ENCODE measurements around the gene LCP2.
A peak's percentile ranks its signal among the peaks of the same experiment; 100 is the strongest.
"Not testable (repeated sequence)": the region's sequence is repeated elsewhere in the genome, so short reads cannot be mapped to it uniquely, and the experiment has no call there.

Gene LCP2

GRCh38 chr5:170245436-170245835, 52.1 kb downstream of the LCP2 start:
- DNase-seq: not testable (repeated sequence)

DNA sequence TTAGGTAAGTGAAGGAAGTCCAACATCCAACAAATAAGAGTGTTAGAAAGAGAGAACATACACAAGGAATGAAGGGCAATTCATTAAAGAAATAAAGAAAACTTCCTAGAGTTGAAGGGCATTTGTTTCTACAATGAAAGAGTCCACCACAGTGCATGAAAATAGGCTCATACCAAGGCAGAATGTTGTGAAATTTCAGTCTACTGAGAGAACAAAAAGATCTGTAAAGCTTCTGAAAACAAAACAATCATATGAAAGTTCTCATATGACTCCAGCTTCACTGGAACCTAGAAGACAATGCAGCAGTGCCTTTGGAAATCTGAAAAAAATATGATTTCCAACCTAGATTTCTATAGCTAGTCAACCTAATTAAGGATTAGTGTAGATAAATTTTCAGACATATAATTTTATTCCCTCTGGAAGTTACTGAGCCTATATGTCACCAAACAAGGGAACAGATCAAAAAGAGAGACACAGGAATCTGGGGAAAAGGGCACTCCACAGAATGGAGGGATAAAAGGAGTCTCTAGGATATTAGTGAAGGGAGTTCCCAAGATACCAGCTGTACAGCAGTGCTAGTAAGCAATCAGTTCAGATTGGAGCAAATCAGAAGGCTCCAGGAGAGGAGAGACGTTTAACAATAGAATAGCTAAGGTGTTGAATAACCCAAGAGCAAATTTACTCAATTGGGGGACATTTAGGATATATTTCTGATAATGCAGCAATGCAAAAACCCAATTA, 59.0 kb downstream of the LCP2 start:
- no peak for DNase-seq

- no peak for DNase-seq
Measured at GRCh38 chr5:170235876-170236864, 61.4 kb downstream of the LCP2 start.

DNA sequence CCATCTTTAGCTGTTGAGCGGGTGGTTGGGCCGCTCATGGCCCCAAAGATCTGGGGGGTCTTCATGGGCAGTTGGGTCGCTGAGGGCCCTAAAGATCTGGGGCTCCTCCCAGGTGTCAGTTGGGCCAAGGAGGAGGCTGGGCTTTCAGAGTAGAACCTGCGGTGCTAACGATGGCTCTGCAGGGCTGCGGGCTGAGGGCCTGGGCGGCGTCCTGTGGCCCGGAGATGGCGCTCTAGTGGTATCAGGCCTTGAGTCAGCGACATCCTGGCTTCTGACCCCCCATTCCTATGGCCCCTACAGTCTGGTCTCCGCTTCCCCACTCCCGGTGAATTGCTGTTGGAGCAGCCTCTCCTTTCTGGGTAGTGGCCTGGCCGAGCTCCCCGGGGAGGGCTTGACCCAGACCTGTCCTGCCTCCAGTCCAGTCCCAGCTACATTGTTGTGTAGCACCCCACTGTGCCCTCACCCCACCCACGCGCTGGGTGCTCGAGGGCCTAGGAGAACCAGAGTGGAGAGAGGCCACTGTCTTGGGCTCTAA, 64.2 kb downstream of the LCP2 start:
- no peak for DNase-seq

- DNase-seq: no peak
Measured at GRCh38 chr5:170232786-170233185, 64.8 kb downstream of the LCP2 start, which contains the start of gene C5orf58. Gene C5orf58 (plus strand): TSS chr5:170232985. CDS start chr5:170234977, 1,992 bp downstream.

DNA sequence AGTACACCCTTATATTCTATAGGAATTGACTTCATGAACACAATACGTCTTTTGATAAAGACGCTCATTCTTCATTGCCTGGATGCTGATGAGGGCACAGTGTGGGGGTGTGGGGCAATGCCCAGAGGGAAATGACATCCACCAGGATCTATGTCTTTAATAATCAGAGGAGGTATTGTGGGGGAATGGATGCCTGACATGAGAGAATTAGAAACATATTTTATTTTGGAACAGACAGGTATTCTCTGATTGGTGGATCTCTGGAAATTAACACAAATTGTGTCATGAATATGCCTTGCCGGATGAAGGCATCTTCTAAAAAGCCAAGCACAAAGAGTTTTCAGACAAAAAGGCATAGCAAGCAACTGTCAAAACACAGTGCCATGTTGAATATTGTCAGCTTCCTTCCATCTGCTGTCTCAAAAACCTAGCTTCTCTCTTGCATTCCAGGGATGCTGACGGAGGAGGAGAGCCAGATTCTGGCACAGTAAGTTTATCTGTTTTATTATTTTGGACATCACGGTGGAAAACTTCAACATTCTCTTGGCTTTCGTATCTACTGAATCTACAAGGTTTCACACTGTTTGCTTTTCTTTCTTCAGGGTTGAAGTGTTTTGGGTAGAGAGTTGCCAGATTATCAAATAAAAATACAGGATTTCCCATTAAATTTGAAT, 68.7 kb downstream of the LCP2 start:
- DNase-seq: no peak

GRCh38 chr5:170226661-170227060, 70.9 kb downstream of the LCP2 start:
- DNase-seq: no peak

- no peak for DNase-seq
Measured at GRCh38 chr5:170226129-170226615, 71.4 kb downstream of the LCP2 start.

DNA sequence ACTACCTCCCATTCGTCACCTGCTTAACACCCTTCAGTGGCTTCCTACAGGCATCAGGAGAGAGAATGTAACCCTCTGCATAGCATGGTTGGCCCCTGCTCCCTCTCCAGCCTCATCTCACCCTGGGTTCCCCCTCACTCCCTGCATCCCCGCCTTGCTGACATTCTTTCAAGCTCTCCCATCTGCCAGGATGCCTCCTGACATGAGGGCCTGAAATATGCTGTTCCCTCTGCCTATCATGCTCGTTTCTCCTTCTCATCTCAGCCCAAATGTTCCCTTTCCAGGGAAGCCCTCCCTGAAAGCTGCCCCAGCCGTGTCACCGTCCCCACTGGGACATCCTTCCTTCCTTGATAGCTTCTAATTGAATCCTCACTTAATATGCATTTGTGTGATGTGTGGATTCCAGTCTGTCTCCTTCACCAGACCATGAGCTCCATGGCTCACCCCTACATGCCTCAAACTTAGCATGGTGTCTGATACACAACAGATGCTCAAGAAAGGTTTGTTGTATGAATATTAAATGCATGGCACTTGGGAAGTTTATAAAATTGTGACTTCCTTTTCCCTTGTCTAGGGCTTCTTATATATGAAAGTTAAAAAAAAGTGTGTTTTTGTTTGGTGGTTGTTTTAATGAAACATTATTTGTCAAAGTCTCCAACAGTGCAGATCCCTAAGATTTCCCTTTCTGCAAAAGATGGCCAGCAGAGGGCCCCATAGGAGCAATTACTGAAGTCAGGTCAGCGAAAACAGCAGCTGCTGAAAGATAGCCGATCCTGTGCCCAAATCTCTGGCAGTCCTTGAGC, 72.0 kb downstream of the LCP2 start:
- peak; percentile 86 for DNase-seq

GRCh38 chr5:170223906-170224305, 73.7 kb downstream of the LCP2 start:
- DNase-seq: no peak

- DNase-seq: no peak
Measured at GRCh38 chr5:170223360-170223759, 74.2 kb downstream of the LCP2 start.

DNA sequence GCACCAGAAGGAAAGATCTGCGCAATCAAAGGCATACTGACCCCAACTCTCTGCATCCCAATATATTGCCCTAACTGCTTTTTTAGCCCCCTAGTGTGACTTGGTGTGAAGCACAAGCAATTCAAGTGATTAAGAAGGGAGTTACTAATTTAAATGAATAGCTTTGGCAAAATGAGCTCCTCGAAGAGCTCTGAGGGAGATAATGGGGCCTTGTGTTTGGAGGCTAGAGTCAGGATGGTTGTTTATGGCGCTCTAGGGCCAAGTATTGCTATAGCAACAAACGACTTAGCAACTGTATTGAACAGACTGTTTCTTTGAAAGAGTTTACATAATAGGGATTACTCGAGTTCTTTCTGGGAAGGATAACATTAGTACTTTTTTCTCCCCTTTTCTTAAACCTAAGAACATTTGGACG, 76.2 kb downstream of the LCP2 start:
- DNase-seq: no peak

GRCh38 chr5:170220191-170220590, 77.4 kb downstream of the LCP2 start:
- no peak for DNase-seq

- peak; percentile 20 for DNase-seq
Measured at GRCh38 chr5:170219615-170220014, 78.0 kb downstream of the LCP2 start.

- no peak for DNase-seq
Measured at GRCh38 chr5:170218726-170219125, 78.9 kb downstream of the LCP2 start.

- DNase-seq: no peak
Measured at GRCh38 chr5:170217831-170218230, 79.7 kb downstream of the LCP2 start.

DNA sequence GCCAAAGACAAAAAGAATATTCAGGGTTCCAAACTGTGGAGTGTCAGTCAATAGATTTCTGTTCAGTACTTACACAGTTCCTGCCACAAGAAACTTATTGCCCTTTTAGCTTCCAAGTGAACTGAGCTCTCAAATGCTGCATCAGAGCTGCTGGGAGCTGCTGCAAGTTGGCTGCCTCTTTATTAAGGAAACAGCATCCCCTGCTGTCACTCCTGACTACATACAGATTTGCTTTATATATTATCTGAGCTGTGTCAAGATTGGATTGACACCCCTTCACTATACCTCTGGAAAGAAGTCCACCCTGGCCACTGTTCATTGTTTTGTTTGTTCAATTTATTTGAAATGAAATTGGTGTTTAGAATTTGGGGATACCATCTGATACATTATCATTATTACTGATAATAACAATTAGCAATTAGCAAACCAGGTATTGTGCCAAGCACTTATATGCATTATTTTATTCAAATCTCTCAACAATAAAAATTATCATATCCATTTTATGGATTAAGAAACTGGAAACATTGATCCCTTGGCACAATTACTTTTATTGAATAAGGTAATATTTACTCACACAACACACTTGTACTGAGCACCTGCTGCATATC, 81.2 kb downstream of the LCP2 start:
- DNase-seq: peak; percentile 73

DNA sequence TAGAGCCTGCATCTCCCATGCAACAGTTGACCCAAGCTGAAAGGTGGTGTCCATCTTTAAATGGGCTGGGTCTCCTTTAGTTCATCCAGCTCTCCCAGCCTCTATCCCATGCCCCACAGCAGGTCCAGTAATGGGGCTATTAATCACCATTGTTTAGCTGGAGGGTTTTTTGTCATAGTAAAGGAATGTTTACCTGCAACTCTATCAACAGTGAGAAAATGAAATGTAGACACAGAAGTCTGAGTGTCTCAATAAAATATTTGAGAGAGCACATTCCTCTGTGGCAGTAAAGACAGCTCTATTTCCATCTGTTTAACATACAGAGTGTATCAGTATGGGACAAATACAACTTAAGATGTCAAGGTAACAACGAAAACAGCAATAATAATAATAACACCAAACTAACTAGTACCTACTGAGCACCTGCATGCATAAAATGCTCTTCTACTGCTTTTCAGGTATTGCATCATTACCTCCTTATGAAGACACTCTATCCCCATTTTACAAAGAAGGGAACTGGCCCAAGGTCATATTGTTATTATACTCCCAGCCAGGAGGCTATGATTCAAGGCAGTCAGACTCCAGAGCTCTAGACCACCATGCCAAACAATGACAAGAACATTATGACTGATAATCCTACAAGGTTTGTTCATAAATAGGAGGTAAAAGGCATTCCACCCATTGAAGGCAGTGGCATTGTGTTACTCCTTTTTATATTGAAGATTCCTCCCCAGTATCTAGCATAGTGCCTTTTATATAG, 85.8 kb downstream of the LCP2 start:
- no peak for DNase-seq

GRCh38 chr5:170206958-170207357, 90.6 kb downstream of the LCP2 start:
- DNase-seq: no peak

- DNase-seq: no peak
Measured at GRCh38 chr5:170206216-170206615, 91.4 kb downstream of the LCP2 start.

GRCh38 chr5:170204202-170204601, 93.4 kb downstream of the LCP2 start:
- no peak for DNase-seq

All from OCI-M1 (cell line).